A549 treated with Mapracorat at 1 μM for 4 hours (cell line): ENCODE data around the gene USH1C. TPM values are rescaled to one million over a fixed set of nuclear protein-coding genes. Genes with fewer than 3 reads are reported as not detected.

Experiments
- total RNA-seq: library from RNA; stranded (reverse); fragments of 200-300 nt; extraction: Qiagen RNA extraction; gene quantifications from 5 replicates; pipeline ENCODE4 v1.2.3, GENCODE V29; 2022

The USH1C gene
- 0.99 to 1.7 TPM (median 1.3 TPM) in 5 replicates for total RNA-seq

GRCh38 chr11:17544181-17544622 is at the start of gene USH1C:
TSS of gene USH1C (minus strand) at chr11:17544416. CDS start at chr11:17544307, 109 bp downstream.

DNA sequence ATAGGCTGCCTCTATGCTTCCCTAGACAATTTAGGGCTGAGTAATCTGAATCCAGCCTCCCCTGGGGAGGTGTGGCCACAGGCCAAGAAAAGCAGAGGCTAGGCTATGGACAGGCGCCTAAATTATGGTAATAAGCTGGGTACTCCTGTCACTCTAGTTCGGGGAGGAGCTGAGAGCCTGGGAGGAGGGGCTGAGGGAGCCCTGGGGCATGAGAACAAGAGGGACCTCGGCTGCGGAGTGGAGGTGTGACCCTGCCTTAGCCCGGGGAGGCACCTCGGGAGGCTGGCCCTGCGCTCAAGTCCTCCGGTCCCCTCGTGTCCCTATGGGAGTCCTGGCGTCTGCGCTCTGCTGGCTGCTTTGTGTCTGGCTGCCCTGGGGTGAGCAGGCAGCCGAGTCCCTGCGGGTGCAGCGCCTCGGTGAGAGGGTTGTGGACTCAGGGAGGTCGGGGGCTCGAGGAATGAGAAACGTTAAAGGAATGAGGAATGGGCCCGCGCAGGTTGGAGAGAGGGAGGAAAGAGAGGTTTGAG is 2.9 kb upstream of the USH1C start, which contains the start of gene OTOG:
TSS of gene OTOG (plus strand) at position 209 of the 527 bp plus-strand sequence. CDS start at position 323, 114 bp downstream.

DNA sequence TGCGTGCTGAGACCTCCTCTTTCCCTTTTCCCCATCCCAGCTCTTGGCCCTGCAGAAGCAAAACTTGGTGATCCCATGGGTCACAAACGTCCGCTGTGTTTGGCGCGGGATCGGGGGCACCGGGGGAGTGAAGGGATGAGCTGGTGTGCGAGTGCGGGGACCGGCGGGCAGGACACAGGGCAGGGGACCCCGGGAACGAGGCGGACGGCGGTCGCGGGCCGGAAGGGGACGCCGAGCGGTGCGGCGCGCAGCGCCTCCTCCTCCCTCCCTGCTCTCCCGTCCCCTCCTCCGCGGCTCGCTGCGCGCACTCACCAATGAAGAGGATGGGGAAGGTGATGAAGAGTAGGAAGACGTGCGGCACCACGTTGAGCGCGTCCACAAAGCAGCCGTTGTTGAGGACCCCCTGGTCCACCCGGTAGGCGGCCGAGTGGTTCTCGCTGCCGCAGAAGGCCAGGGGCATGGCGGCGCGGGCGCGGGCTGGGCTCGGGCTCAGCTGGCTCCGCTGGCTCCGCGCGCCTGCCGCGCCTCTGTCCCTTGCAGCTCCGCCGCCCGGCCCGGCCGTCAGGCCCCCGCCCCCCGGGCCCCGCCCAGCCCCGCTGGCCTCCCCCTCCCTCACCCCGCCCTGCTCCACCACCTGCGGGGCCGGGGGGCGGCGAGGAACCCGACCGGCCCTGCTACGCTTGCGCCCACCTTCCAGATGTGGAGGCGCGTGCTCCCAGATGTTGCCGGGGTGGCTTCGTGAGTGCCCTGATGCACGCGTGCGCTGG is 67.7 kb downstream of the USH1C start, which contains the start of gene ABCC8:
TSS of gene ABCC8 (minus strand) at position 529 of the 767 bp plus-strand sequence. CDS start at position 460, 69 bp downstream.

Other genes starting within 250 kb of the USH1C start
- 1.8 to 3.0 TPM (median 2.3 TPM) in 5 replicates for gene NCR3LG1, start 192.6 kb downstream of the USH1C start, total RNA-seq
- 2.6 to 4.1 TPM (median 3.7 TPM) in 5 replicates for gene KCNJ11, start 155.8 kb downstream of the USH1C start, total RNA-seq
- 5.7 to 9.5 TPM (median 7.6 TPM) in 5 replicates for gene ABCC8, start 67.6 kb downstream of the USH1C start, total RNA-seq
- gene OTOG, start 2.8 kb upstream of the USH1C start, total RNA-seq, result not detected in 5 replicates
- gene MYOD1, start 175.2 kb upstream of the USH1C start, total RNA-seq, result not detected in 5 replicates
- gene KCNC1, start 190.4 kb upstream of the USH1C start, total RNA-seq, result 0.05 to 0.15 TPM (median 0.10 TPM) in 5 replicates